HG03558 (cell line): ENCODE results near the gene MOK.

ENCODE experiments used
- ATAC-seq: cut with Tn5 transposase; IDR thresholded peaks from one replicate; pipeline ENCODE4 v1.9.1; 2021; ENCODE audit warnings: moderate number of reproducible peaks; ENCODE audit not compliant: unreplicated experiment; ENCODE audit errors: extremely low read depth

Gene MOK

DNA sequence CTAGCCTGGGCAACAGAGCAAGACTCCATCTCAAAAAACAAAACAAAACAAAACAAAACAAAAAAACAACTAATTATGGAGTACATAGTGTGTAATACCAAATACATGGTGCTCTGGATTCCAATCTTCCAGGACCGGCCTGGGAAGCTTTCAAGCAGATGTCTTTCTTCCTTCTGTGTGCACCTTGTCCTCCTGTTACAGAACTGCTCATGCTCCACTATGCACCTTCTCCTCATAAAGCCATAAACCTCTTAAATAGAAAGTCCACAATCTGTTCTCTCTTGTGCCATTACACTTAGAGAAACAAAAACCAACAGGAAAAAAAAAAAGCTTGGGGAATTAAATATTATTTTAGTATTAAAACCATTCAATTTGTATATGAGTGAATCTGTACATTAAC lies 12.5 kb downstream of the MOK start:
- ATAC-seq = no peak

DNA sequence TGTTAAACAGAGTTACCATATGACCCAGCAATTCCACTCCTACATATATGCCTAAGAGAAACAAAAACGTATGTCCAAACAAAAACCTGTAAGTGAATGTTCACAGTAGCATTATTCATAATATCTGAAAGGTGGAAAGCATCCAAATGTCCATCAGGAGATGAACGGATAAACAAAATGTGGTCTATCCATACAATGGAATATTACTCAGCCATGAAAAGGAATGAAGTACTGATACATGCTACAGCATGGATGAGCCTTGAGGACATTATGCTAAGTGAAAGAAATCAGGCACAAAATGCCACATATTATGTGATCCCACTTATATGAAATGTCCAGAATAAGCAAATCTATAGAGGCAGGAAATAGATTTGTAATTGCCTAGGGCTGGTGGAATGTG lies 16.8 kb downstream of the MOK start:
- ATAC-seq = no peak

DNA sequence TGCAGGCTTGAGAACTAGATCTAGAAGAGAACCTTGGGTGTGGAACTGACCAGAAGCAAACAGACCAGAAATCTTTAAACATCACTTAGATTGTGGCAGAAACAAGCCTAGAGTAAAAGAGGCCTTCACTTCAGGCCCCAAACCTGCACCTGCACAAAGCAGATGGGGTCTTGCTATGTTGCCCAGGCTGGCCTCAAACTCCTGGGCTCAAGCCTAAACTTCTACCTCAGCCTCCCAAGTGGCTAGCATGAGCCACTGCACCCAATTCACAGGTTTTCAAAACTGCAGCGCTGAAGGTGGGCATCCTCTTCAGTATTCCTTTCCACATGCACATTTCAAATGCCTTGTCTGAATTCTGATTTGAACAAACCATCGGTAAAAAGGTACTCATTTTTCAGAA lies 19.9 kb downstream of the MOK start:
- ATAC-seq = no peak

DNA sequence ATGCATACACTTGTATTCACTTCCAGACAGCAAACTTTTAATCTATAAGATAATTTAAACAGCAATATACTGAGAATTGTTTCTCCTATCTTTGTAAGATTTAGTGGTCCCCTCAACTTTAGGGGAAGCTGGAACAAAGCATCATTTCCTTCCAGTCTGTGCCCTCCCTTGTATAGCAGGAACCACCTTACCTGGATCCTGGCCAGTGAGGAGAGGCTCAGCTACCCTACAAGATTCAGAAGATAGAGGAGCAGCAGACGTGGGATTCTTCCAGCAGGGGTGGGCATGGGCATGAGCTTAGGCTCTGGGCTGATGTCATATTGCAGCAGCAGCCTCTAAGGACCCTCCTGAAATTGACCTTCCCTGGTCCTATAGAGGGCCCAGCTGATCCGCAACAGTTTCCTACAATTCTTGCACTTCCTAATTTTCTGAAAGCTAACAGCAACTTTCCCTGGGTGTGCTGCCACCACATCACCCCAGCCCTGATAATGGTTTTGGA lies 21.3 kb downstream of the MOK start:
- ATAC-seq = no peak

DNA sequence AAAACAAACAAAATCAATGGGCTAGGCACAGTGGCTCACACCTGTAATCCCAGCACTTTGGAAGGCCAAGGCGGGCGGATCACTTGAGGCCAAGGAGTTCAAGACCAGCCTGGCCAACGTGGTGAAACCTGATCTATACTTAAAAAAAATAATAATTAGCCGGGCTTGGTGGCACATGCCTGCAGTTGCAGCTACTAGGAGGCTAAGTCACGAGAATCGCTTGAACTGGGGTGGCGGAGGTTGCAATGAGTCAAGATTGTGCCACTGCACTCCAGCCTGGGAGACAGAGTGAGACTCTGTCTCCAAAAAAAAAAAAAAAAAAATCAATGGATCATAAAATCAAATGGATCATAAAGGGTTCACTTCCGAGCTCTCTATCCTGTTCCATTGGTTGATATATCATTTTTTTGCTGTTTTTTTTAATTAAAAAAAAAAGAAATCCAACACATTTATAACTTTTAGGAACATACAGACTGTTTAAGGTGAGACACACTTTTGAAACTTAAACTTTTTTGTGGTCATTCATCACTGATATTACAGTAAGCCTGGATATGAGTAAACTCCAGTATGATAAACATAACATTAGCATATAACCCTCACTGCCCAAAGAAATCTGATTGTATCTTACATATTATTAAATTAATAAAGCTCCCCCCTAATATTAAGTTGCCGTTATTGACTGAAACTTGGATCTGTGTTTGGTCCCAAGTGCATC lies 22.1 kb downstream of the MOK start:
- ATAC-seq = no peak

DNA sequence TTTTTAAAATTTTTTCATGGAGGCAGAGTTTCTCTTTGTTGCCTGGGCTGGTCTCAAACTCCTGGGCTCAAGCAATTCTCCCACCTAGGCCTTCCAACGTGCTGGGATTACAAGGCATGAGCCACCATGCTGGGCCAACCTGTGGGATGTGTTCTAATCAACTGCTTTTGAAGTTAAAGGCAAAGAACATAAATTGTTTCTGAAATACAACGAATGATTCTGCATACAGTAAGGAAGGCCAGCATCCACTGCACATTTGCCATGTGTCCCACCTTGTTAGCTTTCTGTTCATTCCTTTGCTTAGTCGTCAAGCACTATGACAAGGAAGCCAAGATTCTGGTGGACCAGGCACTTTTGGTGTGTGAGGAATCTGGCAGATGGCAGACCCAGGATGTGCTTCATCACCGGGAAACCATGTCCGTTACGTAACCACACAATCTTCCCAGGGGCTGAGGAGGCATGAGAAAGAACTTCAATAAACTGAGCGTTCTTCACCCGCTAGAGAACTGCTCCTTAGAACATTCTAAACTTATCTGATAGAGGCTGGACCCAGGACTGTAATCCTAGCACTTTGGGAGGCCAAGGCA lies 24.5 kb downstream of the MOK start:
- ATAC-seq = no peak

DNA sequence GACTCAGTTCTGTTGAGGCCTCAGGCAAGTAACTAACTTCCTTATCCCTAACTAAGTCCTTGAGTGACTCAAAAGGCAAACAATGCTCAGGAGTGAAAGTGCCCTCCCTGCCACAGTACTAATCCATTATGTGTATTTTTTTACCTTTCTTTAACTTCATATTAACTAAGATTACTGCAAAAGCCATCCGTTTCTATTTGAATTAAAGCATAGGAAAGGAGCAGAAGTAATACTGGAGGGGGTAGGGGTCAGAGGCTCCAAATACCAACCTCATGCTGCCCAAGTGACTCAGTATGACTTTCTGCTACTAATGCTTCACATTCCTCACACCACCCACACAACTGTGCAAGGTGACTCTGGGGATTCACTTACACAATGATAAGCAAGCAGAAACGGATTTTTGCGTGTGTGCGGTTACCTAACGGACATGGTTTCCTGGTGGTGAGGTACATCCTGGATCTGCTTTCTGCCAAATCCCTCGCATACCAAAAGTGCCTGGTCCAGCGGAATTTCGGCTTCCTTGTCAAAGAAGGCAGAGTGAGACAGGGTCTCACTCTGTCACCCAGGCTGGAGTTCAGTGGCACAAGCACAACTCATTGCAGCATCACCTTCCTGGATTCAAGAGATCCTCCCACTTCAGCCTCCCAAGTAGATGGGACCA lies 25.1 kb downstream of the MOK start:
- no peak for ATAC-seq

DNA sequence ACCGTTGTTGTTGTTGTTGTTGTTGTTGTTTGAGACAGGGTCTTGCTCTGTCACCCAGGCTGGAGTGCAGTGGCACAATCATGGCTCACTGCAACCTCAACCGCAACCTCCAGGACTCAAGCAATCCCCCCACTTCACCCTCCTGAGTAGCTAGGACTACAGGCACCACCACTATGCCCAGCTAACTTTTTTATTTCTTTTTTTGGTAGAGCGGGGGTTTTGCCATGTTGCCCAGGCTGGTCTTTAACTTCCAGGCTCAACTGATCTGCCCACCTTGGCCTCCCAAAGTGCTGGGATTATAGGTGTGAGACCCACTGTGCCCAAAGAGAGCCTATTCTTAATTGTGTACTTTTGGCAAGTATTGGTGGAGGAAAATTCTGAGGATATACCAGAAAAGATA lies 25.7 kb downstream of the MOK start:
- no peak for ATAC-seq

DNA sequence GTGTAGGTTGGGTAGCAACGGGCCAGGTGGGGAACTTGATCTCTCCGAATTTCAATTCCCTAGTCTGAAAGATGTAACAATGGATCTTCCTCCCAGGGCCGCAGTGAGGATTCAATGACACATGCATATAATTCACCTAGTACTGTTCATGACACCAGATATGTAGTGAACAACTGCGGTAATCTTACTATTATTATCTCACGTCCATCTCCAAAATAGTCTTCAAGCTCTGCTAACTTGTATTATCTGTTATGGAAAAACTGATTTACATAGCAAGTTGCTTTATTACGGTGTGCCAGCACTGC lies 26.4 kb downstream of the MOK start:
- ATAC-seq = no peak

DNA sequence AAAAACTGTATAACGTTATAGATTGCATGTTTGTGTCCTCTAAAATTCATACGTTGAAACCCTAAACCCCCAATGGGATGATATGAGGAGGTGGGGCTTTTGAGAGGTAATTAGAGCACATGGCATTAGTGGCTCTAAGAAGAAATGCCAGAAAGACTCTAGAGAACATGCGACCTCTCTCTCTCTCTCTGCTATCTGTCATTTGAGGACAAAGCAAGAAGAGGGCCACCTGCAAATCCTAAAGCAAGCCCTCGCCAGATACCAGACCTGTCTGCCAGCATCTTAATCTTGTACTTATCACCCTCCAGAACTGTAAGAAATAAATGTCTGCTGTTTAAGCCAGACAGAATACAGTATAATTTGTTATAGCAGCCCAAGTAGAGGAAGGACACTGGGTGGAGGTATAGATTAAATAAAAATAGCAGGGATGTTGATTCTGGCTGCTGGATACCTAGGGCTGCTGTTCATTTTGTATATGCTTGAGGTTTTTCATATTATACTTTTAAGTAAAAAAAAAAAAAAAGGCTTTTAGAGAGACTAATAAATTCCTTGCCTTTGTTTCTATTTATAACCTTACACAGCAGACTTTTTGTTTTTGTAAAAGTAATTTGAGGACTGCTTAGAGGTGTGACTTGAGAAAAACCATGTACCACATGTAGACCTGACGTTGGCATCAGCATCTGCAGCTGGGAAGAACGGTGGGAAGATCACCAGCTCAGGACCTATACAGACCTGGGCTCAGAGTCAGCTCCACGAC lies 26.9 kb downstream of the MOK start:
- no peak for ATAC-seq

DNA sequence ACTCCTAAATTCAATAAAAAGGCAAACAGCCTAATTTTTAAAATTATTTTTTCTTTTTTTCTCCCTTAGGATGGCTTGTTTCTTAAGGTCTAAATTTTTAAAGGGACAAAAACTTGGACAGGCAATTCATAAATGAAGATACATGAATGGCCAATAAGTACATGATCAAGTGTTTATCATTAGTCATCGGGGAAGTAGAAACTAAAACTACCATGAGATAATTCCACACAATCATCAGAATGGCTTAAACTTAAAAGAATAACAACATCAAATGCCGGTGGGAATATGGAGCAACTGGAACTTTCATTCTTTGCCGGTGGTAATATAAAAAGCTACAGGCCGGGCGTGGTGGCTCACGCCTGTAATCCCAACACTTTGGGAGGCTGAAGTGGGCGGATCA lies 29.1 kb downstream of the MOK start:
- ATAC-seq = no peak

DNA sequence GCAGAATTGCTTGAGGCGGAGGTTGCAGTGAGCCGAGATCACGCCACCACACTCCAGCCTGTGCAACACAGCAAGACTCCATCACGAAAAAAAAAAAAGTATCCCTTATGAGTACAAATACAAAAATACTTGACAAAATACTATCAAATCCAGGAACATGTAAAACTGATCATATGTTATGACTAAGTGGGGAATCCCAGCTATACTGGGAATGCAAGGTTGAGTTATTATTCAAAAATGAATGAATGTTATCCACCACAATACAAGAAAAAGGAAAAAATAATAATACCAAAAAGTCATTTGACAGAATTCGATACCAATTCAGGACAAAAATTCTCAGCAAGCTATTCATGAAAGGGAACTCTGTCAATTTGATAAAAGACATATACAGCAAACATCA lies 32.6 kb downstream of the MOK start:
- ATAC-seq = no peak

DNA sequence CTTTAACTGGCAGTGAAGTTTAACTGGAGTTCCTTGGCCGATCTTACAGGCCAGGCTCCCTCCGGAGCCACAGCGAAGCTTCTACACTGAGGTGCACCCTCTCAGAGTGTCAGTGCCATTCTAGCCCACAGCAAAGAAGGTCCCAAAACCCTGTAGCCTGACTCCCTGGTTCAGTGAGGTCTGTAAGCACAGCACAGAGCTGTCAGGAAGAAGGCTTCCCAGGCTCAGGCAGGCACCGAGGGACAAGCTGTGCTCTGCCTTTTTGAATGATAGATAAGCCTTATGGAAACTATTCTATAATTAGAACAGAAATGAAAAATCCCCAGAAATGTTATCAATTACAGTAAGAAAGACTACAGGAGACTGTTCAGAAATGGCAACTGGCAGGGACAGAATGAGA lies 40.2 kb downstream of the MOK start:
- no peak for ATAC-seq

DNA sequence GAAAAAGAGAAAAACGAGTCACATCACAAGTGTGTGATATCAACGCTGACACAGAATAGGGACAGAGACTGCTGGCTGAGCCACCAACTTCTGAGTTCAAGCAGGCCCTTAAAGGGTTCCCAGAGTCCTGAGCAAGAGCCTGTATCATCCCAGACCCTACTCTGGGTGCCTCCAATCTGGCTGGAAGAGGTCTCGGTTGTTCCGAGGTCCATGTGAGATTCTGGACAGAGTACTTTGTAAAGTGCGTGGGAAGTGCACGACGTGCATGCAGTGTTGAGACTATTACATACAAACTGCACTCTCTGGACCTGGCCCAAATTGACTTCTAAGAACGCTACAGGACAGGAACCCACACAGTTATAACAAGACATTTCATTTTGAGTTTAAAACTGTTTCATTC lies 40.6 kb downstream of the MOK start:
- no peak for ATAC-seq

DNA sequence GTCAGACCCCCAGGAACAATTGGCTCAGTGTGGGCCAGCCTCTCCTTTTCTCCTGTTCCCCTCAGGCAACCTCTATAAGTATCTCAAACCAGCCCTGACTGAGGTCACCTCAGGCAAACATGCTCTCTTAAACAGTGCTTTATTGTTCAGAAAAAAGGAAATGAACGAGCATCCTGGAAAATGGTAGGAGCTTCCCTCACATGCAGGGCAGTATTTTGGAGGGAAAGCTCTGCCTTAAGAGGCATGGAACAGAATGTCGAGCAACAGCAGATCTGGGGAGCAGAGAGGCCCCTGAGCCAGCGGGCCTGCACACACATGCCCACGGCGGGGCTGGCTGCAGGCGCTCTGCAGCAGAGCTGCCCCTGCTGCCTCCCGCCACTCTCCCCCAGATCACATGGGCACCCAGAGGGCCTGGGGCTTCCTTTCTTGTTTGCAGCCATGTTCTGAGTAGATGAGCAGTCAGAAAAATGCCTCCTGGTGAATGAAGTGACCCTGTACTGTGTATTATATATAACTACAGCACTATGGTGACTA lies 42.0 kb downstream of the MOK start:
- ATAC-seq = no peak

DNA sequence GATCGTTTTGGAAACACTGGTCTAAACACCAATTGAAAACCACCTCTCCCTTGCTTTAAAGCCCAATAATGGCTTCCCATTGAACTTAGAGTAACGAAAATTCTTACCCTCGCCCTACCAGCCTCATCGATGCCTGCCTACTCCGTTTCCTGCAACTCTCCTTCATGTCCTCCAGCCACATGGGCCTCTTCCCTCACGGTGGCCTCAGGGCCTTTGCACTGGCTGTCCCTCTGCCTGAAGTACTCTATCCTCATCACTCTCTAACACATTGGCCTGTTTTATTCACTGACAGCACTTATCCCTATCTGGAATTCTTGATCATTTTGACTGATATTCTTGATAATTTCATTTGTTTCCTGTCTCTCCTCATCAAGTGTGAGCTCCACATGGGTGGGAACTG lies 46.8 kb downstream of the MOK start:
- ATAC-seq = no peak

DNA sequence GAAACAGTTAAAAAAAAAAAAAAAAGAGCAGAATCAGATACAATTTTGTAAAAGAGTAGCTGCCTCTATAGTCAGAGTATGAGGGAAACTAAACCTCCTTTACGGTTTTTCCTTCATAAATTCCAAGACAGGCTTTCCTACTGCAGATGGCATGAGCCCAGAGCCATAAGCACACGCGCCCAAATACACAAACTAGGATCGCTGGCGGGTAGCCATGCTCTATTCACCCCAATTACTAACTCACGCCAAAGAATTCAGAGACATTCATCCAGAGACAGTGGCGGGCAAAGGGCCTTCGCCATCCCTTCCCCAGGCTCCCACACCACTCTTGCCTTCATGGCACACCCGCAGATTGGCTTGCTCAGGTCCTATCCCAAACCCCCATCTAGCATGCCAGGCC lies 48.2 kb downstream of the MOK start:
- ATAC-seq = no peak

DNA sequence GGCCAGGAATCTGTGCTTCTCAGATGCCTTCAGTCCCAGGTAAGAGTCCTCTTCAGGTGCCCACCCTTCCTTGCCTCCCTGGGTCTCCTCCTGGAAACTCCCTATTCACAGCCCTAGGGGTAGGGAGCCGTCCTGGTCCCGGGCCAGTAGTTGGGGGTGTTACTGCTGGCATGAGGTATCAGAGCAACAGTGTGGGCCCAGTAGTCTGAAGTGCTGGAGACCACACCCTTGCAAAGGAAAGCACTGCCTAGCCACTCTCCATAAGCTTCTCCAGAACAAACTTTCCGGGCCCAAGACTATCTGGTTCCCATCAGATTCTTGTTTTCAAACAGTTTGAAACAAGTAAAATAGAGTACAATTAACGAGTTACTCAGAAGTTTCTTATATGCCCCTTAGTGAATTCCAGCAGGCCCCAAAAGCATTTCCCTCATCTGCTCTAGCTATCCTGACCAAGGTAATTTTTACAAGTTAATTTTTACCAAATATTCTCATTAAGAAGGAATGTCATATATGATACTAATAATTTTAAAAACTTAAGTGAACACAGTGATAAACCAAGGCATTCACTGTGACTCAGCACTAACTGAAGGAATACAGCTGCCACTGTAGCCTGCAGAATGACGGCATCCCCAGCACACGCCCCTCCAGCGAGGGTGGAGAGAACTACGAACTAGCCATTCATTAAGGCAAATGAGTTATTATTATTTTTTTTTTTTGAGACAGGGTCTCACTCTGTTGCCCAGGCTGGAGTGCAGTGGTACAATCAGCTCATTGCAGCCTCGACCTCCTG lies 49.4 kb downstream of the MOK start:
- no peak for ATAC-seq

DNA sequence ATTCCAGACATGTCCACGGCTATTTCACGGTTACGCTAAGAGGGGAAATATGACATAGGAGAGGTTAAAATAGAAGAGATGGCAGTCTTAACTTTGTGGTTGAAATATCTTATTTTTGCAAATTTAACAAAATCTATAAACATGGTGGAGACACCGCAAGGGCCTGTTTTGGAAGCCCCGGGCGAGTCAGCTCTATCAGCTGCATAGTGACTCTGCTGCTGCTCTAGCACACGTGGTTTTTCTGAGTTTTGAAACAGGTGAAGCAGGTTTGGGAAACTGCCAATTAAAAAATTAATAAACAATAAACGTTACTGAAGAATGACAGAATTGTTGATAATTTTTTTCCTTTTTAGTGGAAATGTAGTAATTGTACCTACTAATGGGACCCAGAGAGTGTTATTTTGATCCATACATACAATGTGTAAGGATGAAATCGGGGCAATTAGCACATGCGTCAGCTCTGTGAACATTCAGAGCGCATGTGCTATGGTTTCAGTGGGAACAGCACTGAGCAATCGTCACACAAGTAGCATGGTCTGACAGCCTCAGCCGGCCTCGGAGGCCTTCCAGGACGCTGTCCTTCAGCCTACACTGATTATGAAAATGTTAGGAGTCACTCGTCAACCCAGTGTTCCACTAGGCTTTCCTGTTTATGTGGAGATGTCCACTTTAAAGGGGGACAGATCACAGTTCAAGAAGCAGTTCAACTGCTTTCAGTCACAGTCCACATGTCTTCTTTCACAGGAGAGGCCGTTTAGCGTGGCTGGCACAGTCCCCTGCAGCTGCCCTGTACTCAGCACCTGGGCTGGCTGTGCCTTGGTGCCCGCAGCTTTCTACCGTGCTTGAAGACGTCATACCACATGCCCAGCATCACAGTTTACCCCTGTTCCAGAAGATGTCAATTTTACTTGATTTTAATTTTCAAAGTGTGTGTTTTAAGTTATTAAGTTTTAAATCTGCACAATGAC lies 51.8 kb downstream of the MOK start:
- ATAC-seq = no peak
